Stimulated activated naive CD8-positive, alpha-beta T cell treated with anti-CD3 and anti-CD28 coated beads, Interleukin-15, amount 100 ng/mL, for 72 hours (primary cell): Measurements from ENCODE around the gene ACACA.
A peak's percentile ranks its signal among the peaks of the same experiment; 100 is the strongest.
"Not testable (repeated sequence)": the region's sequence is repeated elsewhere in the genome, so short reads cannot be mapped to it uniquely, and the experiment has no call there.

Experiments
- ATAC-seq: fragments of 150-1000 bp; cut with Tn5 transposase; 2 replicates; pipeline ENCODE4 v1.10.0; 2021; ENCODE audit warnings: mild to moderate bottlenecking, moderate library complexity
- DNase-seq, 2 donors: peaks; one replicate each; pipeline ENCODE4 v3.0.0; 2021 to 2022
- H3K27ac Mint-ChIP-seq, 2 donors: one replicate each; pipeline ENCODE4 v1.8.0; 2022; ENCODE audit warnings: mild to moderate bottlenecking in 2 of 2, mixed read lengths in 2 of 2, moderate library complexity in 2 of 2
- H3K27me3 Mint-ChIP-seq: one replicate; pipeline ENCODE4 v1.8.0; 2022; ENCODE audit warnings: mixed read lengths
- H3K4me1 Mint-ChIP-seq: one replicate; pipeline ENCODE4 v1.8.0; 2022; ENCODE audit warnings: mild to moderate bottlenecking, mixed read lengths
- H3K4me3 Mint-ChIP-seq, 2 donors: one replicate each; pipeline ENCODE4 v1.8.0; 2022; ENCODE audit warnings: mild to moderate bottlenecking in 2 of 2, mixed read lengths in 2 of 2, moderate library complexity in 1 of 2
- H3K9me3 Mint-ChIP-seq, 2 donors: one replicate each; pipeline ENCODE4 v1.8.0; 2022; ENCODE audit warnings: mixed read lengths in 2 of 2

ACACA gene

GRCh38 chr17:37090941-37091340 is 315.7 kb downstream of the ACACA start:
- DNase-seq (no peak), ATAC-seq (no peak)
- Mint-ChIP-seq H3K27ac (no peak overlapping the region), H3K9me3 (no peaks in the 10 kb centered on the region), H3K4me1 (peaks cover 47% of the 10 kb centered on the region), H3K27me3 (no peaks in the 10 kb centered on the region), H3K4me3 (no peak overlapping the region)

DNA sequence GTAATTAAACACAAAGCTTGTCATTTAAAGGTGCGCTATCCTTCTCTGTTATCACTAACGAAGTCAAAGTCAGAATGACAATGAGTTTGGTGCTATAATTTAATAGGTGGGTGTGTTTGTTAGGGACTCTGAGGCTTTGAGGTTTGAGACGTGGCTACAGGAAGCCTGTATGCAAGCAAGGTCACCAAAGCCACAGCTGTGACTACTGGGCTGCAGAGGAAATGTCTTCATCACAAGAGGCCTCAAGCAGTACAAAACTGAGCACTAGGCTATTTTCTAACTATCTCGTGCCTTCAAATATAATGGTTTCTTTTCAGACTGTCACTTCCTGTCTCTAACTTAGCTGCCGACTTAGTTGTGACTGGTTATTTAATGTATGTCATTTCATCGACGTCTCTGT is 316.7 kb downstream of the ACACA start:
- DNase-seq = peak; percentile 30 to 58

DNA sequence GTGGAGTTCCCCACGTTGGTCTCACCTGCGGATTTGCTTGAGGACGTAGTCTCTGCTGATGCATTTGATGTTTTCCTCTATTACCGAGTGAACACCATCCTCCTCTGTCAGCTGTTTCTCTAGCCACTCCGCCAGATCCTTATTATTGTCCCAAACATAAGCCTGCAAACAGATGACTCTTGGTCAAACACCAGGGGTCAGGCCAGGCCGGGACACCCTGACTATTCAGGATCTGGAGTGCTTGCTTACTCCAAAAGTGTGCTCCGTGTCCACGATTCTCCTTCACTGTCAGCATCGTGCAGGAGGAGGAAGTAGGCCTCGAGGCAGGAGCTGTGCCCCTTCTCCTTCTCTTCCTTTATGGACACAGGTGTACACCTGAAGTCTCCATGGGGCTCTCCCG is 317.7 kb downstream of the ACACA start:
- H3K9me3 Mint-ChIP-seq = no peaks in the 10 kb centered on the region
- H3K27ac Mint-ChIP-seq = peak overlapping the region; percentile 10 to 87
- no peak overlapping the region for H3K4me3 Mint-ChIP-seq
- H3K4me1 Mint-ChIP-seq = peaks cover 47% of the 10 kb centered on the region
- H3K27me3 Mint-ChIP-seq = no peaks in the 10 kb centered on the region
- DNase-seq (no peak), ATAC-seq (no peak)

More for the DNA sequence above, 316.7 kb downstream of the ACACA start:
- Mint-ChIP-seq H3K27ac (peak overlapping the region; percentile 87 to 91), H3K4me3 (peak overlapping the region; percentile 45 to 46), H3K4me1 (peaks cover 47% of the 10 kb centered on the region), H3K9me3 (no peaks in the 10 kb centered on the region), H3K27me3 (no peaks in the 10 kb centered on the region)
- ATAC-seq = peak; percentile 98

DNA sequence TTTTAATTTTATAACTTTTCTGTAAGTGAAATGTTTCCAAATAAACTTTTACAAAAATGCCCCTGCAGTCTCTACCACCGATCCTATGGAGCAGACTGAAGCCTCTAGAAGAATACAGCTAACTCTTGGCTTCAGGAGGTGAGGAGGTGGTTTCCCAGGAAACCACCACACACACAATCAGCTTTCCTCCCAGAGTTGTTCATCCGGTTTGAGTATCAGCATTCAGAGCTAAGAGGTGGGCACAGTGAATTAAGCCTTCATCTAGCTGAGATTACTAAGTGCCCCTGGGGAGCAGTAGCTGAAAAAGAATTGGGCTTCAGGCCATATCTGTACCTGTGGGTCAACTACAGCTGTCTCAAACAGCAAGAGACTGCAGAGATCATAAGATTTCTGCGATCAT is 318.2 kb downstream of the ACACA start:
- ATAC-seq = peak; percentile 44
- H3K9me3 Mint-ChIP-seq = no peaks in the 10 kb centered on the region
- H3K27me3 Mint-ChIP-seq = no peaks in the 10 kb centered on the region
- H3K4me3 Mint-ChIP-seq = no peak overlapping the region
- DNase-seq = no peak
- H3K27ac Mint-ChIP-seq = no peak overlapping the region
- H3K4me1 Mint-ChIP-seq = peaks cover 47% of the 10 kb centered on the region

DNA sequence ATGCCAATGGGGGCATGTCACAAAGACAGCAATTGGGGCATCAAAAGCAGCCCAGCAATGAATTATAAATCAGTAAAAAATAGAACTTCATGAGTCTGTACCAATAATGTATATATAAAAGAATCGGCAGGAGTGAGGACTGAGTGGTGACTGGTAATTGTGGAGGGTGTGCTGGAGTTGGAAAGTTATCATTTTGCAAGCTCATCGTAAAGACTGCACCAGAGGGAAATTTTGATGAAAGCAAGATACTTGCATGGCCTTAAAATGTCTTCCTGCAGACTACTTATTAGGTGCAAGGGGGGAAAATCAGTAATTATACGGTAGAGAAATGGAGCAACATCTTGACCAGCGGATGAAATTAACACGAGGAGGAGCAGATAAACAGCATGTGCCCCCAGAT is 319.0 kb downstream of the ACACA start:
- H3K27me3 Mint-ChIP-seq = no peaks in the 10 kb centered on the region
- H3K27ac Mint-ChIP-seq = no peak overlapping the region
- ATAC-seq (no peak), DNase-seq (no peak)
- H3K4me1 Mint-ChIP-seq = peaks cover 47% of the 10 kb centered on the region
- H3K4me3 Mint-ChIP-seq = no peak overlapping the region
- H3K9me3 Mint-ChIP-seq = no peaks in the 10 kb centered on the region

DNA sequence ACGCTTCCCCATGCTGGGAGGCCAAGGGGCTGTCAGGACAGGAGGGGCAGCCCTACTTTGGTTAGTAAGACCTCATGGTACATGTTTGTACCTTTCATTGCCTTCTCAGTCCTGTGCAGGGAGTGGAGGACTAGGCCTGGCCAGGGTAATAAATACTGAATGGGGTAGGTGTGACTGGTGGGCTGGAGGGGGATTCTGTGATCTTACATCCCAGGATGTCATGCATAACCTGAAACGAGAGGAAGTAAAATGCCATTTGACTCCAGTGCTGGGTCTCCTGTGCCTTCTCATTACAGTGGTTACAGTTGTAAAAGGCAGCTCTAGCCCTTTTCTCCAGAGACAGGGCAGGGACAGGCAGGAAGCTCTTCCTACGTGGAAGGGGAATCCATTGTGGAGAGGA is 319.7 kb downstream of the ACACA start:
- ATAC-seq (no peak), DNase-seq (no peak)
- Mint-ChIP-seq H3K4me3 (no peak overlapping the region), H3K4me1 (peaks cover 44% of the 10 kb centered on the region), H3K27ac (no peak overlapping the region), H3K27me3 (no peaks in the 10 kb centered on the region), H3K9me3 (no peaks in the 10 kb centered on the region)

GRCh38 chr17:37086334-37086733 is 320.3 kb downstream of the ACACA start:
- no peak overlapping the region for H3K27ac Mint-ChIP-seq
- no peak for DNase-seq
- no peaks in the 10 kb centered on the region for H3K27me3 Mint-ChIP-seq
- no peak for ATAC-seq
- peaks cover 44% of the 10 kb centered on the region for H3K4me1 Mint-ChIP-seq
- no peaks in the 10 kb centered on the region for H3K9me3 Mint-ChIP-seq
- H3K4me3 Mint-ChIP-seq = no peak overlapping the region

DNA sequence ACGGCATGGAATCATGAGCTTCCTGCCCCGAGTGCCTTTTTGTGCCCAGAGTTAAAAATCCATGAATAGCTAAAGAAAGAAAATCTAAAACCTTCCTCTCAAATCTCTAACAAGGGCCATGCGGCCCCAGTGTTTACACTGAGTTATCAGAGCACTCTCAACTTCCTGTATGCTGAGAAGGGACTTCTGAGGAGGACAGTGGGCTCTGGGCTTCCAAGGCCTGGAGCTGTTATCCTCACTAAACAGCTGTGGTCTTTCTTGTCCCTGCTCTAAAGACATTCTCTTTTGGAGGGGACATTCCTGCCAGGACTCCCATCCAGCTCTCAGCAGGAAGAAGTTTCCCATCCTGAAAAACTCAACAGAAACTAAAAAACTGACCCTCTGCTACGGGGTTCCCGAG is 322.3 kb downstream of the ACACA start:
- H3K27ac Mint-ChIP-seq = no peak overlapping the region
- peaks cover 4 to 11% of the 10 kb centered on the region in 2 donors for H3K9me3 Mint-ChIP-seq
- no peaks in the 10 kb centered on the region for H3K27me3 Mint-ChIP-seq
- DNase-seq (no peak), ATAC-seq (no peak)
- H3K4me3 Mint-ChIP-seq = no peak overlapping the region
- peaks cover 24% of the 10 kb centered on the region for H3K4me1 Mint-ChIP-seq

DNA sequence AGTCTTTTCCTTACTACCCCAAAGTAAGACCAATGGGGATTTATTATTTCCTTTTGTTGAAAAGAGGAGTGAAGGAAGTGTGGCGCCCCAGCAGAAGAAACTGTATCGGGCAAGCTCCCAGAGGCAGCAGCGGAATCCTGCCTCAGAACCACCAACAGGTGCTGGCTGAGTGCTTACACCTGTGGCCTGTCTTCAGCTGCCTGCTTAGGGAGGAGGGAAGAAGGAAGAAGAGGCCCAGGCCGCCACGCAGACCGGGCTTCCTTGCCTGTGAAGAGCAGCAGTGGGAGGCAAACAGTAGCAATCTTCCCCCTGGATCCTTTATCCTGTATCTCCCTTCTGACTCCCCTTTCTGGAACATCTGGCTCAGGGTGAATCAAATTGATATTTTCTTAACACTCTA is 323.2 kb downstream of the ACACA start:
- H3K4me3 Mint-ChIP-seq = no peak overlapping the region
- peak overlapping the region in 1 of 2 donors; percentile 84 for H3K27ac Mint-ChIP-seq
- peaks cover 6 to 14% of the 10 kb centered on the region in 2 donors for H3K9me3 Mint-ChIP-seq
- DNase-seq = no peak
- peaks cover 15% of the 10 kb centered on the region for H3K4me1 Mint-ChIP-seq
- no peaks in the 10 kb centered on the region for H3K27me3 Mint-ChIP-seq
- ATAC-seq = no peak

DNA sequence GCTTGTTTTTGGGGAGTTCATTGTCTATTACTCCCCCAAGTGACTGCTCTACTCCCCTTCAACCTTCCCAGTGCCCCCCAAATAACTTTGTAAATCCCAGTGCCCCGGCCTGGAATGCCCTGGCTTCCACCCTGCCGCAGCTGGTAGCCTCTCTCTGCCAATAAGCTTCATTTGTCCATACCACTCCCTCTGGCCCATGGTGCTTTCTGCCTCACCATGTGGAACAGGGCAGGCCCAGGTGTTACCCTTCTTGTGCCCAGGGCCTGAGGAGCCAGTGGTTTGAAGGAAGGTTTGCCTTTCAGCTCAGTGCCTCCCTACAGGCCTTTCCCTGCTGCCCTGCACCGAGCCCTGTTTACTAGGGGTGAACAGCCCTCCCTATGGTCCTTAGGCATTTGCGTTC is 323.7 kb downstream of the ACACA start:
- no peaks in the 10 kb centered on the region for H3K27me3 Mint-ChIP-seq
- peak overlapping the region; percentile 31 to 59 for H3K27ac Mint-ChIP-seq
- no peak for ATAC-seq
- H3K4me1 Mint-ChIP-seq = peaks cover 10% of the 10 kb centered on the region
- no peak overlapping the region for H3K4me3 Mint-ChIP-seq
- no peak for DNase-seq
- peaks cover 6 to 14% of the 10 kb centered on the region in 2 donors for H3K9me3 Mint-ChIP-seq

DNA sequence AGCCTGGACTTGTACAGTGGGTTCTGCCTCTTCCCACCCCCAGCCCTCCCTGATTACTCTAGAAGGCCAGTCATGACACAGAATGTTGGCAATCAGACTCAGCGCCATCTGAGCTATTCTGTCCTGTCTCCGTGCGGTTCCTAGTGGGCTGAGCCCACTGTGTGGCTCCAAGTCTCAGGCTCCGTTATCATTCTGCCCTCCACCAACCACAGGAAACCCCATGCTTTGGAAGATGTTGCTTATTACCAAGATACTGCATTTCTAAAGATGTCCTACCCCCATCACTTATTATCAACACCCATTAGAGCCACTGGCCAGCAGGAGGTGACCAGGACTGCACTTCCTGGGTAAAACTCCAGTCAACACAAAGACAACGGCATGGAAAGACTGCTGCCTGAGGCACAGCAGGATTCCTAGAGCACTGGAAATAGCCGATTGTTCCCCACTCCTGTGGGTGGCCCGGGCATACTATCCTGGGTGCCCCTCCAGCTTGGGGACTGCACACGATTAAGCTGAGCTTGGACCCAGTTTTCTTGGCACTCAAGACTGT is 324.2 kb downstream of the ACACA start:
- peaks cover 6% of the 10 kb centered on the region for H3K4me1 Mint-ChIP-seq

DNA sequence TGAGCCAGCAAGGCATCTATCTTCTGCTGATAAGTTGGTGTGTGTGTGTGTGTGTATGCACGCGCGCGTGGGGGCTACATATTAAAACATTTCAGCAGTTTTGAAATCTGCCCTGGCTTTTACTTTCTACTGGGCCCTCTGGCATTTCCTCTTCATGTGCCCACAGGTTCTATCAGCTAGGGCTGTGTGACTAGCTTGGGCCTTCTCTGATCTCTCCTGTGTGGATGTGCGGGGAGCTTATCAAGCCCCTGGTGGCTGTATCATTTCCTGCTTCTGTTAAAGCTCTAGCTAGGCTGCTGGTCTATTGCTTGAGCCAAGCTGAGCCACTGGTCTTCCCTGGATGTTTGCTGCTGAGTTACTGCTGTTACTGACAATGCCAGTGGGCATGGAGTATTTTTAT is 325.3 kb downstream of the ACACA start:
- Mint-ChIP-seq H3K4me3 (no peak overlapping the region), H3K4me1 (peaks cover 6% of the 10 kb centered on the region), H3K27ac (no peak overlapping the region), H3K27me3 (no peaks in the 10 kb centered on the region), H3K9me3 (peaks cover 6 to 14% of the 10 kb centered on the region in 2 donors)
- no peak for DNase-seq
- ATAC-seq = no peak

More for the DNA sequence above, 324.2 kb downstream of the ACACA start:
- Mint-ChIP-seq H3K27me3 (no peaks in the 10 kb centered on the region), H3K4me3 (no peak overlapping the region), H3K9me3 (peaks cover 6 to 14% of the 10 kb centered on the region in 2 donors), H3K27ac (no peak overlapping the region)
- DNase-seq (no peak), ATAC-seq (no peak)

DNA sequence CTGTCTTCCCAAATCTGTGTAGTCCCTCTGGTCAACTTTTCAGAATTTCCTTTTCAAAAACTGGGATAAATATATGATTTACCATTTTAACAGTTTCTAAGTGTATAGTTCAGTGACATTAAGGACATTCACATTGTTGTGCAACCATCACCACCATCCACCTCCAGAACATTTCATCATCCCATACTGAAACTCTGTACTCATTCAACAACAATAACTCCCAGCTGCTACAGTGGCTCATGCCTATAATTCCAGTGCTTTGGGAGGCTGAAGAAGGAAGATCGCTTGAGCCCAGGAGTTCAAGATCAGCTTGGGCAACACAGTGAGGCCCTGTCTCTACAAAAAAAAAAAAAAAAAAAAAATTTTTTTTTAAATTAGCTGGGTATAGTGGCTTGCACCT is 326.9 kb downstream of the ACACA start:
- no peak for DNase-seq

DNA sequence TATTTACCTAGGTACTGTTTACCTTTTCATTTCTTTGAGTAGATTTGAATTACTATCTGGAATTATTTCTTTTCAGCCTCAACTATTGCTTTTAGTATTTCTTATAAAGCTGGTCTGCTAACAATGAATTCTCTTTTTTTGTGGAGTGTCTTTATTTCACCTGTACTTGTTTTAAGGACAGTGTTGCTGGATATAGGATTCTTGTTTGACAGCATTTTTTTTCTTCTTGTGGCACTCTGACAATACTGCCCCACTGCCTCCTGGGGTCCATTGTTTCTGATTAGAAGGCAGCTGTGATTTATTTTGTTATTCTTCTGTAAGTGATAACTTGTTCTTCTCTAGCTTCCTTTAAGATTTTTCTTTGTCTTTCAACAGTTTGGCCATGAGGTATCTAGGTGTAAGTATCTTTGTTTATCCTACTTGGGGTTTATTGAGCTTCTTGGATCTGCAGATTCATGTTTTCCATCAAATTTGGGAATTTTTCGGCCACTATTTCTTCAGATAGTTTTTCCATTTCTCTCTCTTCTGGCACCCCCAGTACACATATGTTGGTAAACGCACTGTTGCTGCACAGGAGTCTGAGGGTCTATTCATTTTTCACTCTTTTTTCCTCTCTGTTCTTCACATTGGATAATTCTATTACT is 327.4 kb downstream of the ACACA start:
- no peak overlapping the region for H3K27ac Mint-ChIP-seq
- no peak for DNase-seq
- H3K27me3 Mint-ChIP-seq = no peaks in the 10 kb centered on the region
- peaks cover 6% of the 10 kb centered on the region for H3K4me1 Mint-ChIP-seq
- no peak overlapping the region for H3K4me3 Mint-ChIP-seq
- ATAC-seq = no peak
- H3K9me3 Mint-ChIP-seq = peaks cover 6 to 14% of the 10 kb centered on the region in 2 donors

More for the DNA sequence above, 326.9 kb downstream of the ACACA start:
- peaks cover 6% of the 10 kb centered on the region for H3K4me1 Mint-ChIP-seq
- H3K4me3 Mint-ChIP-seq = no peak overlapping the region
- no peak for ATAC-seq
- no peak overlapping the region for H3K27ac Mint-ChIP-seq
- peaks cover 6 to 14% of the 10 kb centered on the region in 2 donors for H3K9me3 Mint-ChIP-seq
- no peaks in the 10 kb centered on the region for H3K27me3 Mint-ChIP-seq

GRCh38 chr17:37073464-37073863 is 333.2 kb downstream of the ACACA start:
- not testable (repeated sequence) for H3K4me1 Mint-ChIP-seq, H3K27ac Mint-ChIP-seq, H3K27me3 Mint-ChIP-seq, ATAC-seq, DNase-seq, H3K4me3 Mint-ChIP-seq, H3K9me3 Mint-ChIP-seq

- Mint-ChIP-seq H3K27ac (no peak overlapping the region), H3K9me3 (no peaks in the 10 kb centered on the region), H3K27me3 (peaks cover 22% of the 10 kb centered on the region), H3K4me1 (no peaks in the 10 kb centered on the region), H3K4me3 (no peak overlapping the region)
- DNase-seq = no peak
- ATAC-seq = no peak
Measured at GRCh38 chr17:37069087-37069486, 337.5 kb downstream of the ACACA start.

- Mint-ChIP-seq H3K9me3 (no peaks in the 10 kb centered on the region), H3K27me3 (peaks cover 22% of the 10 kb centered on the region), H3K27ac (no peak overlapping the region), H3K4me1 (no peaks in the 10 kb centered on the region), H3K4me3 (no peak overlapping the region)
- ATAC-seq = no peak
- DNase-seq = no peak
Measured at GRCh38 chr17:37068266-37068665, 338.4 kb downstream of the ACACA start.
